ENCODE data around the gene PPP2R5B. TPM values are rescaled to one million over a fixed set of nuclear protein-coding genes. Genes with fewer than 3 reads are reported as not detected.
A peak's percentile ranks its signal among the peaks of the same experiment; 100 is the strongest.

PPP2R5B gene
- total RNA-seq, 1 experiment from 2014 or later = 21.5 TPM

- no peak for DNase-seq (ENCODE audit: low read depth)
Observed at GRCh38 chr11:64929625-64930024, 5.1 kb downstream of the PPP2R5B start.

GRCh38 chr11:64930340-64930739 lies 5.9 kb downstream of the PPP2R5B start:
- no peak for DNase-seq (ENCODE audit: low read depth)

GRCh38 chr11:64931290-64931689 lies 6.8 kb downstream of the PPP2R5B start:
- DNase-seq (ENCODE audit: low read depth) = no peak

GRCh38 chr11:64932324-64932723 lies 7.8 kb downstream of the PPP2R5B start:
- no peak for DNase-seq (ENCODE audit: low read depth)

GRCh38 chr11:64933213-64933934 lies 8.9 kb downstream of the PPP2R5B start:
- DNase-seq (ENCODE audit: low read depth) = no peak

- no peak for DNase-seq (ENCODE audit: low read depth)
Observed at GRCh38 chr11:64933935-64934681, 9.6 kb downstream of the PPP2R5B start.

- no peak for DNase-seq (ENCODE audit: low read depth)
Observed at GRCh38 chr11:64934682-64935358, 10.3 kb downstream of the PPP2R5B start.

- DNase-seq (ENCODE audit: low read depth) = no peak
Observed at GRCh38 chr11:64935359-64936081, 11.0 kb downstream of the PPP2R5B start, which contains the start of gene GPHA2. GPHA2 (minus strand) TSS chr11:64935893; CDS start chr11:64935460, 433 bp downstream.

GRCh38 chr11:64936539-64936938 lies 12.1 kb downstream of the PPP2R5B start:
- DNase-seq (ENCODE audit: low read depth) = no peak

- DNase-seq (ENCODE audit: low read depth) = peak; percentile 25
Observed at GRCh38 chr11:64947208-64947814, 22.8 kb downstream of the PPP2R5B start.

- DNase-seq (ENCODE audit: low read depth) = no peak
Observed at GRCh38 chr11:64951529-64951928, 27.0 kb downstream of the PPP2R5B start.

GRCh38 chr11:64954201-64954600 lies 29.7 kb downstream of the PPP2R5B start:
- DNase-seq (ENCODE audit: low read depth) = no peak

- no peak for DNase-seq (ENCODE audit: low read depth)
Observed at GRCh38 chr11:64959498-64959897, 35.0 kb downstream of the PPP2R5B start.

GRCh38 chr11:64960719-64961118 lies 36.2 kb downstream of the PPP2R5B start:
- DNase-seq (ENCODE audit: low read depth) = peak; percentile 6

- DNase-seq (ENCODE audit: low read depth) = no peak
Observed at GRCh38 chr11:64963072-64963631, 38.7 kb downstream of the PPP2R5B start.

GRCh38 chr11:64967375-64967774 lies 42.9 kb downstream of the PPP2R5B start:
- DNase-seq (ENCODE audit: low read depth) = no peak

- DNase-seq (ENCODE audit: low read depth) = no peak
Observed at GRCh38 chr11:64969209-64969608, 44.7 kb downstream of the PPP2R5B start.

- peak; percentile 37 for DNase-seq (ENCODE audit: low read depth)
Observed at GRCh38 chr11:64970731-64971151, 46.3 kb downstream of the PPP2R5B start.

GRCh38 chr11:64971421-64972233 lies 47.1 kb downstream of the PPP2R5B start, which contains the start of gene MAJIN:
MAJIN (minus strand) TSS chr11:64972108; CDS start chr11:64959405, 12,703 bp downstream.
- no peak for DNase-seq (ENCODE audit: low read depth)

GRCh38 chr11:64974124-64974523 lies 49.6 kb downstream of the PPP2R5B start:
- no peak for DNase-seq (ENCODE audit: low read depth)
